CD4-positive, alpha-beta T cell treated with Interleukin-10 for 1 hour (primary cell): ENCODE measurements around the gene FAM219A.
"Not testable (repeated sequence)": the region's sequence is repeated elsewhere in the genome, so short reads cannot be mapped to it uniquely, and the experiment has no call there.

Experiments
- DNase-seq: peaks from one replicate; pipeline ENCODE4 v3.0.0-alpha.2; 2020

The FAM219A gene

GRCh38 chr9:34482746-34483145 lies 24.4 kb upstream of the FAM219A start:
- not testable (repeated sequence) for DNase-seq

- not testable (repeated sequence) for DNase-seq
These were observed 23.2 kb upstream of the FAM219A start for GRCh38 chr9:34481620-34482019.

GRCh38 chr9:34479431-34479866 lies 21.1 kb upstream of the FAM219A start:
- no peak for DNase-seq

GRCh38 chr9:34477541-34477940 lies 19.2 kb upstream of the FAM219A start:
- DNase-seq: no peak

GRCh38 chr9:34475097-34475496 lies 16.7 kb upstream of the FAM219A start:
- DNase-seq: no peak

- no peak for DNase-seq
These were observed 7.1 kb upstream of the FAM219A start for GRCh38 chr9:34465468-34465867.

- no peak for DNase-seq
These were observed 6.2 kb upstream of the FAM219A start for GRCh38 chr9:34464571-34464970.

- no peak for DNase-seq
These were observed 5.5 kb upstream of the FAM219A start for GRCh38 chr9:34463901-34464232.

GRCh38 chr9:34463098-34463900 lies 4.9 kb upstream of the FAM219A start:
- no peak for DNase-seq

- DNase-seq: no peak
These were observed 1.6 kb upstream of the FAM219A start for GRCh38 chr9:34459941-34460340.

- DNase-seq: no peak
These were observed 986 bp upstream of the FAM219A start for GRCh38 chr9:34459356-34459755.

GRCh38 chr9:34458959-34459340 lies 580 bp upstream of the FAM219A start:
- no peak for DNase-seq

- DNase-seq: no peak
These were observed 931 bp downstream of the FAM219A start for GRCh38 chr9:34457266-34458012.

- no peak for DNase-seq
These were observed 1.6 kb downstream of the FAM219A start for GRCh38 chr9:34456746-34457145.

GRCh38 chr9:34456151-34456550 lies 2.2 kb downstream of the FAM219A start:
- DNase-seq: no peak

GRCh38 chr9:34454571-34455065 lies 3.8 kb downstream of the FAM219A start:
- DNase-seq: no peak

GRCh38 chr9:34452568-34452967 lies 5.8 kb downstream of the FAM219A start:
- DNase-seq: no peak

GRCh38 chr9:34451545-34451944 lies 6.8 kb downstream of the FAM219A start:
- no peak for DNase-seq

GRCh38 chr9:34451135-34451534 lies 7.2 kb downstream of the FAM219A start:
- DNase-seq: no peak

GRCh38 chr9:34450644-34451043 lies 7.7 kb downstream of the FAM219A start:
- no peak for DNase-seq

- no peak for DNase-seq
These were observed 11.4 kb downstream of the FAM219A start for GRCh38 chr9:34446951-34447350.

- no peak for DNase-seq
These were observed 11.9 kb downstream of the FAM219A start for GRCh38 chr9:34446468-34446891.

- DNase-seq: no peak
These were observed 14.4 kb downstream of the FAM219A start for GRCh38 chr9:34443976-34444375.

- no peak for DNase-seq
These were observed 14.8 kb downstream of the FAM219A start for GRCh38 chr9:34443533-34443932.
